NCI-H2196 (cell line): ENCODE measurements around the gene GNMT.
A peak's percentile ranks its signal among the peaks of the same experiment; 100 is the strongest.

Experiments
- DNase-seq: peaks from one replicate; lab custom pipeline; 2025; ENCODE audit not compliant: unreplicated experiment; lab: John Stamatoyannopoulos, UW

The GNMT gene

GRCh38 chr6:42960243-42961019, at the start of gene GNMT:
GNMT (plus strand) TSS chr6:42960754; CDS start chr6:42960768, 14 bp downstream.
- peak; percentile 65 for DNase-seq

GRCh38 chr6:42911171-42912021, 49.2 kb upstream of the GNMT start:
- no peak for DNase-seq

DNA sequence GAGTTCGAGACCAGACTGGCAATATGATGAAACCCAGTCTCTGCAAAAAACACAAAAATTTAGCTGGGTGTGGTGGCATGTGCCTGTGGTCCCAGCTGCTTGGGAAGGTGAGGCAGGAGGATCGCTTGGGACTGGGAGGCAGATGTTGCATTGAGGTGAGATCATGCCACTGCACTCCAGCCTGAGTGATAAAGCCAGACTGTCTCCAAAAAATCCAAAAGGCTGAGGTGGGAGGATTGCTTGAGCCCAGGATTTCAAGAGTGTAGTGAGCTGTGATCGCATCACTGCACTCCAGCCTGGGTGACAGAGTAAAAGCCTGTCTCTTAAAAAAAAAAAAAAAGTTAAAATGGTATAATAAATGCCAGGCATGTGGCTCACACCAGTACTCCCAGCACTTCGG, 46.0 kb upstream of the GNMT start:
- no peak for DNase-seq

GRCh38 chr6:42915732-42916131, 44.8 kb upstream of the GNMT start, which contains the start of gene PTCRA:
PTCRA (plus strand) TSS chr6:42916053; CDS start chr6:42916070, 17 bp downstream.
- DNase-seq: no peak

DNA sequence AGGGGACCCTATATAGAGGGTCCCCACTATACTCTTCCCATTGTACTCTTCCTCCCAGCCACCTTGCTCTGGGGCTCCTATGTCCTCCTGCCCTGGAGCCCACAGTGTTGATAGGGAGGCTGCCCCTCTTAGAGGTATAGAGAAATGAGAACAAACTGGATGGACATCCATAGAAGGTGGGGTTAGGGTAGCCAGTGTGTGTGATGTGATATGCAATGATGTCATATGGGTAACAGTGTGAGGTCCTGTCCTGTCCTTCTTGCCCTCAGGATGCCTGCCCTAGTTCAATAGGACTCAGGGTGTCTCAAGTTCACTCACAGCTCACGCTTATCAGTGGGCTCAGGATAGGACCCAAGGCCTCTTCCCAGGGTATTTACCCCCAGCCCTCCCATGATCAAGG, 44.3 kb upstream of the GNMT start:
- DNase-seq: no peak

GRCh38 chr6:42921801-42922200, 38.8 kb upstream of the GNMT start:
- DNase-seq: no peak

- DNase-seq: no peak
Measured at GRCh38 chr6:42923666-42924065, 36.9 kb upstream of the GNMT start.

DNA sequence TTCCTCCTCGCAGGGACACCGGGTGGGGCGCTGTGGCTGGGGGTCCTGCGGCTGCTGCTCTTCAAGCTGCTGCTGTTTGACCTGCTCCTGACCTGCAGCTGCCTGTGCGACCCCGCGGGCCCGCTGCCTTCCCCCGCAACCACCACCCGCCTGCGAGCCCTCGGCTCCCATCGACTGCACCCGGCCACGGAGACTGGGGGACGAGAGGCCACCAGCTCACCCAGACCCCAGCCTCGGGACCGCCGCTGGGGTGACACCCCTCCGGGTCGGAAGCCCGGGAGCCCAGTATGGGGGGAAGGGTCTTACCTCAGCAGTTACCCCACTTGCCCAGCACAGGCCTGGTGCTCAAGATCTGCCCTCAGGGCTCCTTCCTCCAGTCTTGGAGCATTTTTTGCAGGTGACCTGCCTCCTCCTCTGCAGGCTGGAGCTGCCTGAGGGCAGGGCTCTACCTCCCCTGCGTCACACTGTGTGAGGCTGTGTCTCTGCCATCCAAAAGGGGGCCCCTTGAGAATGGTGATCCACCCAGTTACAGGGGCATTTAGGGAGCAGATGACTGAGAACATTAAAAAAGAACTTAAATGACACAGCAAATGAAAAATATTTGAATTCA, 35.2 kb upstream of the GNMT start:
- DNase-seq: no peak

DNA sequence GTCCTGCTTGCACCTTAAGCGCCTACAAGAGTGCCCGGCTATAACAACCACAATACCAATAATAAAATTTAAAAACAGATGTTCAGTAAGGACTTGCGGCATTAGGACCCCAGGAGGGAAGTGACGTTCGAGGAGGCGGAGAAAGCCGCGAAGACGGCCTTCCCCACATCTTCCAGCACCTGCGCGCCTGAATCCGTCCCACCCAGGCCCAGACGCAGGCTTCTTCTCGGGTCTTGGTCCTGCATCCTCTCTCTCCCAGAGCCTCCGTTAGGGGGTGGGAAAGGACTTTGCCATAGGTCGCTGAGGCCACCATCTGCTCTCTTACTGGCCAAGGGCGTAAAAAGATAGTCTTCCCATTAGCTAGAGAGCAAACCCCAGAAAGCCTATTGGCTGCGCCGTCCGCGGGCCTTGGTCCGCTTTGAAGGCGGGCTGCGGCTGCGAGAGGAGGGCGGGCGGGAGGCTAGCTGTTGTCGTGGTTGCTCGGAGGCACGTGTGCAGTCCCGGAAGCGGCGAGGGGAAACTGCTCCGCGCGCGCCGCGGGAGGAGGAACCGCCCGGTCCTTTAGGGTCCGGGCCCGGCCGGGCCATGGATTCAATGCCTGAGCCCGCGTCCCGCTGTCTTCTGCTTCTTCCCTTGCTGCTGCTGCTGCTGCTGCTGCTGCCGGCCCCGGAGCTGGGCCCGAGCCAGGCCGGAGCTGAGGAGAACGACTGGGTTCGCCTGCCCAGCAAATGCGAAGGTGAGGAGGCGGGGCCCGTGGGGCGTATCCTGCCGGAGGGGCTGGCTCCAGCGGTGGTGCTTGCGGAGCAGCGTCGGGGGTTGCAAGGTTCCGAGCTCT, 31.4 kb upstream of the GNMT start, which contains the start of gene CNPY3:
Gene CNPY3, plus strand, starts transcription at position 495 of the 835 bp plus-strand sequence. Its CDS starts 91 bp downstream, at position 586.
- DNase-seq: peak; percentile 97

GRCh38 chr6:42929821-42930360, 30.7 kb upstream of the GNMT start:
- DNase-seq: no peak

- DNase-seq: no peak
Measured at GRCh38 chr6:42932412-42932811, 28.1 kb upstream of the GNMT start.

DNA sequence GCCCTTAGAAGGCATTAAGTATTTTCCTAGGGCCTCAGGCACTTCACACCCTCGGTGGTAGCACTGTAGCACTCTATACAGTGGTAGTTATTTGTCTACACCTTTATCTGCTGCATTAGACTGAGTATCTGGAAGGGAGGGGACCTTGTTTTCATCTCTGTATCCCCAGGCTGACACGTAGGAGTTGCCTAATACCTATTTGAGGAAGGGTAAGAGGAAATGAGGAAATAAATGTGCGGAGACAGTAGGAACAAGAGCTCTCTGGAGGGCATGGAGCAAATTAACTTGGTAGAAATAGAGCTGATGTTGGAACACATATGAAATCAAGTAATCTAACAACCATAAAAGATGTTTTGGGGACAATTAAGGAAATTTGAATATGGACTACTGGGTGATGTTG, 27.3 kb upstream of the GNMT start:
- DNase-seq: no peak

DNA sequence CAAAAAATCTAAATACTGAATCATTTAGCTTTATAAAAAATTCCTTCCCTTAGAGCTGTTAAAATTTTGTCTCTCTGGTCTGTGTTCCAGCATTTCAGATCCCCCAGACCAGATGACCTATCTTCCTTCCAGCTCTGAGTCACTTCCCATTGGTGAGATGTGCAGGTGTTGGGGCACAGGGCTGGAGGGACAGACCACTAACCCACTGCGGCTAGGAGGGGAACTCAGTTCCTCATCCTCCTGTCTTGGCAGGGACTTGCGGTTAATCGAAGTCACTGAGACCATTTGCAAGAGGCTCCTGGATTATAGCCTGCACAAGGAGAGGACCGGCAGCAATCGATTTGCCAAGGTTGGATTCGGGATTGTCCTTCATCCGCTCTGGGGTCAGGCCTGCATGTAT, 25.2 kb upstream of the GNMT start:
- DNase-seq: no peak

GRCh38 chr6:42936398-42936797, 24.2 kb upstream of the GNMT start:
- no peak for DNase-seq

DNA sequence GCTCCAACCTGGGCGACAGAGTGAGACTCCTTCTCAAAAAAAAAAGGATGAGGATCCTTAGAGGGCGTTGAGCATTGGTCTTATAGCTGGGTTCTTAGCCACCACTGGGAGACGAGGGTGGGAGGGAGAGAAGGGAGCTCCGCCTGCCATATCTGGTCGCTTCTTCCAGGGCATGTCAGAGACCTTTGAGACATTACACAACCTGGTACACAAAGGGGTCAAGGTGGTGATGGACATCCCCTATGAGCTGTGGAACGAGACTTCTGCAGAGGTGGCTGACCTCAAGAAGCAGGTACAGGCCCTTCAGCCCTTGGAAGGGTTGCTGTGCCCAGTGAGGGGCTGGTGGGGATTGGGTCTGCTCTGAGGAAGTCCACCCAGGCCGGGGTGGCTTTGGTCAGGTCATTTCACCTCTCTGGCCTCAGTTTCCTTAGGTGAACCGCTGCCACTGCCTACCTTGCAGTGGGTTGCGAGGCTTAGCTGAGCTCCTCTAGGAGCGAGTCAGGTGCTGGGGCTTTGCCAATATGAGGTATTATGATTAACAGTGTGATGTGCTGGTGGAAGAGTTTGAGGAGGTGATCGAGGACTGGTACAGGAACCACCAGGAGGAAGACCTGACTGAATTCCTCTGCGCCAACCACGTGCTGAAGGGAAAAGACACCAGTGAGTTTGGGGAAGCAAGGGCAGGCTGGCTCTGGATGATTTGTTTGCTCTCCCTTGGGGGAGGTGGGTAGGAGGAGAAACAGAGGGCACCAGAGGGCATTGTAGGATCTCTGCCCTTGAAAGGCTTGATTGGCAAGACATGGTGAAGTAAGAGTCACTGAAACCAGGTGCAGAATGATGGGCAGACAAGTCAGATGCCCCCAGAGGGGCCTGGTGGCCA, 22.8 kb upstream of the GNMT start:
- no peak for DNase-seq

- DNase-seq: no peak
Measured at GRCh38 chr6:42938428-42938796, 22.1 kb upstream of the GNMT start.

- DNase-seq: no peak
Measured at GRCh38 chr6:42938987-42939809, 21.4 kb upstream of the GNMT start.

DNA sequence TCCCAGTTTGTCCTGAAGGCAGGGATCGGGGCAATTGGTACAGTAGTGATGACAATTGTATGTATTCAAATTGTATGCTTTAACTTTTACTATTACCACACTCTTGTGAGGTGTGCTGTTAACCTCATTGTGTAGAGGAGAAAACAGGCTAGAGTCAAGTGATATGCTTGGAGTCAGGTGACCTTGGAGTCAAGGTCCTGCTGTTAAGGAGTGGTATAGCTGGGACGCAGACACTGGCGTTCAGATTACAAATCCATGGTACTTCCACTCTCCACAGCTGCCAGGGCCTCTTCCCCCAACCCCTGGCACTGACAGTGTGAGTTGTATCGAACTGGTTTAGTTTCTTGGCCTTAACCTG, 20.8 kb upstream of the GNMT start:
- DNase-seq: no peak
